GM23248 (cell line): Measurements from ENCODE around the gene TTC24.

Source experiments
- EZH2 ChIP-seq: fragments of 200-600 bp; sonication (generic); IDR thresholded peaks from 2 replicates; pipeline ENCODE4 v1.6.1; 2018; ENCODE audit warnings: antibody characterized with exemption, mild to moderate bottlenecking; ENCODE audit not compliant: insufficient read depth, poor library complexity, severe bottlenecking
- EZH2phosphoT487 ChIP-seq: fragments of 200-600 bp; sonication (generic); IDR thresholded peaks from 2 replicates; pipeline ENCODE4 v1.6.1; 2018; ENCODE audit warnings: antibody characterized with exemption, moderate library complexity, mild to moderate bottlenecking, low read depth; ENCODE audit not compliant: insufficient read depth

- no peak for TF ChIP-seq EZH2
- TF ChIP-seq EZH2phosphoT487, result no peak
Observed at GRCh38 chr1:156584813-156585212, 5.3 kb downstream of the TTC24 start.
